HG02798 (cell line): ENCODE results near the gene FOXE3.

ENCODE experiments used
- ATAC-seq: cut with Tn5 transposase; IDR thresholded peaks from one replicate; pipeline ENCODE4 v1.9.1; 2021; ENCODE audit warnings: mild to moderate bottlenecking; ENCODE audit not compliant: unreplicated experiment, poor library complexity

The FOXE3 gene

DNA sequence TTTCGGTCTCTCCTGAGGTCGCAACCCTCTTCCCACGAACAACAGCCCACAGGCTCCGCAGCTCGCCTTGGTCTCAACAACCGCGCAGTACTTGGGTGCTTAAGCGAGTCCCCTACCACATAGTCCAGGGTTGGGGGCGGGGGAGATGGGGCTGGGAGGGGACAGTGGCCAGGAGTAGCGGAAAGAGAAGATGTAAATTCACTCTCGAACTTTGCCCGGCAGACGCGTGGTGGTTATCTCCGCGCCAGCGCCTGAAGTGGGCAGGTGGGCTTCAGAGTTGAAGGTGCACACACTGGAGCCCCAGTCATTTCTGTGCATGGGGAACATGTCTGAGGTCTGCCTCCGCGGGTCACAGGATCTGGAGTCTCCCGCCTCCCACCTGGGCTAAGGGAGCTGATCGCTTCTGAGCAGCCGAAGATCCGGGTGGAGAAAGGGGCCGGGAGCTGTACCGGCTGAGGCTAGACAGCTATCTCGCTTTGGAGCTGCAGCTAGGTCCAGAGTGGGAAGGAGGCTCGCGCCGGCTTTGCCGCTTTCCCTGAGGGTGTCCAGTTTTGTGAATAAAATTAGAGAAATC, 17.5 kb downstream of the FOXE3 start:
- ATAC-seq, result no peak

GRCh38 chr1:47434051-47434842, 18.2 kb downstream of the FOXE3 start:
- no peak for ATAC-seq

GRCh38 chr1:47435506-47436303, 19.6 kb downstream of the FOXE3 start:
- ATAC-seq, result no peak

DNA sequence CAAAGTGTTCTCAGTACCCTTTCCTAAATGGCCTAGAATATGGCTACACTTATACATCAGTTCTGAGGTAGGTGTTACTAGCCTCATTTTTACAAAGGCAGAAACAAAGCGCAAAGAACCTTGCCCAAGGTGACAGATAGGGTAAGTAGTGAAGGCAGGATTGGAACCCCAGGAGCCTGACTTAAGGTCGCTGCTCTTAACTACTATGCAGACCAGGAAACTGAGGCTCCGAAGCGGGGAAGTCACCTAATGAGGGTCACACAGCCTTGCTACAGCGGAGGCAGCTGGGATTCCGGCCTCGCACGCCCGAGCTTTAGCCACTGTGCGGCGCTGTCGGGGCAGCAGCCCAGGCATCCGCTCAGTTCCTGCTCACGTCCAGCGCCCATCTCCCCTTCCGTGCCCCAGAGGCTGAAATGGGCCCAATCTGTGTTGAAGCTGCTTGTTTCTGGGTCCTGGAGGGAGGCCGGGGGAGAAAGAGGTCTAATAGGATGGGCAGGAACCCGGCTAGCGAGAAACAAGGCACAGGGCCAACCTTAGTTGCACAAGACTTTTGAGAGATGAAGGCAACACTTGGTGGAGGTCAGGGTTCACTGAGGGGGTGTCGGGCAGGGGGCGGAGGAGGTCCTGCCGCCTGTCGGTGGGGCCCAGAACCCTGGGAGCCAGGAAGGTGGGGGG, 20.4 kb downstream of the FOXE3 start:
- ATAC-seq, result peak; percentile 42

DNA sequence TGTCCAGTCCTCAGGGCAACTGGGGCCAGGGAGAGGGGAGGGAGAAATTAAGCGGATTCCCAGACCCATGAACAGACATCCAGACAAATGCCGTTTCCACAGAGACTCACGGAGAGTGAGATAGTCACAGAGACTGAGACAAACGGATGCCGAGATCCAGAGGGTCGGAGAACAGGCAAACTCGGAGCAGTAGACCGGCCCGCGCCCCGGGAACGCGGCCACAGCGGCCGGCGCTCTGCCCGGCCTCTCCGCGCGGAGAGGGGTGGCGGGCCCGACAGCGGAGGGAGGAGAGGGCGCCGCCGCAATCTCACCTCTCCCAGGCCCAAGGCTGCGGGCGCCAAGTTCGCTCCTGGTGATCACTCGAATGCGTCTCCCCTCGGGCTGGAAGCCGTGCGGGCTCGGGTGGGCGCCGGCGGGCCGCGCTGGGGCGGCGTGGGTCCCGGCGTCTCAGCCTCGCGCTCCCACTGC, 20.9 kb downstream of the FOXE3 start:
- ATAC-seq, result peak; percentile 15

GRCh38 chr1:47437447-47438164, 21.5 kb downstream of the FOXE3 start, which contains the start of gene FOXD2:
Gene FOXD2, plus strand, starts transcription at chr1:47438044. Its CDS starts 92 bp downstream, at chr1:47438136.
- peak; percentile 89 for ATAC-seq

GRCh38 chr1:47438165-47439016, 22.3 kb downstream of the FOXE3 start:
- no peak for ATAC-seq

- no peak for ATAC-seq
Observed at GRCh38 chr1:47439017-47439818, 23.1 kb downstream of the FOXE3 start.

- ATAC-seq, result no peak
Observed at GRCh38 chr1:47439819-47440598, 23.9 kb downstream of the FOXE3 start.

DNA sequence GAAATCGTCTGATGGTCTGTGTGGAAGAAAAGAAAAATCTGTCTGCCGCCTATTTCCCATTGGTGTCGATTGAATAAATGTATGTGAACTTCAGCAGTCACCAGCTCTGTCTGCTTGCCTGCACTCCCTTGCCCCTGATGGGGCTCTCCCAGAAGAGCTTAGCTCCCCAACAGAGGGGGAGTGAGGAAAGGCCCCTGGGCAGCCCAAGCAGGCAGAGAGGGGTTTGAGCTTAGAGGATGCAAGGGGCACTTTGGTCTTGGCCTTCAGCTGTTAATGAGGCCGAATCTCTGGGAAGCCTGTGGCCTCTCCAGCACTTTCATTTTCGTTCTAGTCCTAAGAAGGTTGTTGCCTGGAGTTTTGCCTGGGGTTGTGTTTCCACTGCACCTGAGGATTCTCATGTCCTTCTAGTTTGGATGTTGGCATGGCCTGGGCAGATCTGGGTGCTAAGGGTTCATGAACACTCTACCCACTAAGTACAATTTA, 24.6 kb downstream of the FOXE3 start:
- ATAC-seq, result no peak

DNA sequence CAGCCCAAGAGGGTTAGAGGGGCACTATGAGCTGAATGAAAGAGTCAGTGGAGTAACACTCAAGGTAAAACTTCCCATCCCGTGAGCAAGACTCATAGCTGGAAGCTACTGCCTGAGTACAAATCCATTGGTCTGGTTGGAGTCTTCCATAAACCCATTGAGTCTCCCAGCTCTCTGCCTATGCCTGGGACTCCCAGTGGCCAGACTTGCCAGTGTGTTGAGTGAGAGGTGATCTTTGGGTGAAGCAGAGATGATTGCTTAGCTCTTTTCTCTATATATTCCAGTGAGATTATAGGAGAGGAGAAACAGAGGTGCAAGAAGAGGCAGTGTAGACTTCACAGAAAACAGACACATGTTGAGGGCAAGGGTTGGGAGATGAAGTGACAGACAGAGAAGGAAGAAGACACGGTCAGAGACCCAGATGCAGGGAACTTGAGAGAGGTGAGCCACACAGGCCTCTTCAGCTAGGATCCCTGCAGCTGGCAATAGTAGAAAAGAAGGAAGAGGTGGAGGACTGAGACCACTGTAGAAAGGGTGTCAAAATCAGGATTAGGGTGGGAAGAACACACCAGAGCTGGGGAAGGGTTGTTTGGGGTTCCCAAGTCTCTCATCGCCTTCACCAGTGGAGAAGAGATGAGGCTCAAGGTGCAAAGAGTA, 25.5 kb downstream of the FOXE3 start:
- ATAC-seq, result no peak

DNA sequence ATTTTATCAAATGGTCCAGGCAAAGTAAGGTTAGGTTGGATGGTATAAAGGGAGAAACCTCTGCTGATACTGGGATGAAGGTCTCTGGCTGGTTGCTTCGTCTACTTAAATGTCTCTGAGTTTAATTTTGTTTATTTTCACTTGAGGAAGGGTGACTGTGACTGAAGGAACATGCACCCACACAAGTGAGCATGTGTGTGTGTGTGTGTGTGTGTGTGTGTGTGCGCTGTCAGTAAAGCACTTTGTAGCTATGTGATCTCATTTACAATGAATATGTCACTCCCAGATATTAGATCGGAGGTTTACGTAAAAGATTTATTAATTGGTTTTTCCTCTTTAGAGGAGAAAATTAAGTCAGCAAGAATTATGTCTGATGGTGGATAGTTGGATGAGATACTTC, 26.1 kb downstream of the FOXE3 start:
- no peak for ATAC-seq

DNA sequence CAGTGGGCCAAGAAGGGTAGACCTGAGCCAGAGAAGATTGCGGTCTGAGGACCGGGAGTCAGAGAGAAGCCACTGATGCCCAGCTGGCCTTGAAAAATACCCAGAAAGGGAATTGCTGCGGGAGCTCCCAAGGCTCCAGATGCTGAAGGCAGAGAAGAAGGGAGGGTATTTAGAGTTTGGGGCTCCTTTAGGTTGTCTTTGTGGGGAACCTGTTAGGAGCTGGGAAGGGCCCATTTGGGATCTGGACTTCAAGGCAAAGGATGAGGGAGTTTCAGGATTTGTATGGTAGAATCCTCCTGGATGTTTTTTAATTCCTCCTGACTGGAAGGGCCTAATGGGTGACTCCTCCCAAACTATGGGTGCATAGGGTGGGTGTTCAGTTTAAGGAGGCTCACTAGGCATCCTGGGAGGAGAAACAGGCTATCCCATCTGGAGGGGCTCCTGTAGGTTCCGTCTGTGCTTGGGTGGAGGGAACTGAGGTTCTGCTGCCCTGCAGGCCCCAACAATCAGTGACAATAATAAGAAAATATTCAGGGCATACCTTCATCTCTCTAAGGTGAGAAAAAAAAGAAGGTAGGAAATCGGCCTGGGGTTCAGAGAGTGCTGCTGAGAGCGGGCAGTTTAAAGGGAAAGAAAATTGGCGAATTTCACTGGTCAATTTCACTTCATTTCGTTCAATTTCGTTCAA, 26.9 kb downstream of the FOXE3 start:
- ATAC-seq, result no peak

- no peak for ATAC-seq
Observed at GRCh38 chr1:47443530-47444296, 27.6 kb downstream of the FOXE3 start.

DNA sequence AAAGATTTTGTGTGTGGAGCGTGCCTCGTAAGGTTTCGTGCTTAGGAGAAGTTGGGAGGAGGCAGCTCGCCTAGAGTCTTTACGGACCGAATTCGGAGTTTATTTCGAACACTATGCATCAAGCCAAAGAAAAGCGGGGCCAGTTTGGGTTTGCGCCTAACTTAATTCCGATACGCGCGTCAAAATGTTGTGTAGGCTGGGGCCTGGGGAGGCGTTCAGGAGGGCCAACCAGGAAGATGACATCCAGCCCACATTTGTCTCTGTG, 28.1 kb downstream of the FOXE3 start:
- no peak for ATAC-seq
